Glutamatergic neuron (in vitro differentiated cells): ENCODE data around the gene PIGW. TPM values are rescaled to one million over a fixed set of nuclear protein-coding genes. Genes with fewer than 3 reads are reported as not detected.
"Not testable (repeated sequence)": the region's sequence is repeated elsewhere in the genome, so short reads cannot be mapped to it uniquely, and the experiment has no call there.

ENCODE experiments used
- DNase-seq: peaks from one replicate; pipeline ENCODE4 v3.0.0; 2022
- H3K27ac Mint-ChIP-seq: one replicate; pipeline ENCODE4 v1.8.0; 2020; ENCODE audit warnings: mild to moderate bottlenecking, mixed read lengths, inconsistent platforms; ENCODE audit not compliant: unreplicated experiment
- H3K27me3 Mint-ChIP-seq: one replicate; pipeline ENCODE4 v1.8.0; 2020; ENCODE audit warnings: mild to moderate bottlenecking, moderate library complexity, mixed read lengths, inconsistent platforms; ENCODE audit not compliant: unreplicated experiment
- H3K36me3 Mint-ChIP-seq: one replicate; pipeline ENCODE4 v1.8.0; 2020; ENCODE audit warnings: mild to moderate bottlenecking, mixed read lengths, inconsistent platforms; ENCODE audit not compliant: unreplicated experiment
- H3K4me1 Mint-ChIP-seq: one replicate; pipeline ENCODE4 v1.8.0; 2020; ENCODE audit warnings: mild to moderate bottlenecking, low read depth, mixed read lengths, inconsistent platforms; ENCODE audit not compliant: unreplicated experiment
- H3K4me3 Mint-ChIP-seq: one replicate; pipeline ENCODE4 v1.8.0; 2020; ENCODE audit warnings: mild to moderate bottlenecking, mixed read lengths, inconsistent platforms; ENCODE audit not compliant: unreplicated experiment
- H3K9me3 Mint-ChIP-seq: one replicate; pipeline ENCODE4 v1.8.0; 2020; ENCODE audit warnings: mild to moderate bottlenecking, moderate library complexity, mixed read lengths, inconsistent platforms; ENCODE audit not compliant: unreplicated experiment
- CTCF ChIP-seq: fragments of 200-600 bp; sonication (generic); IDR thresholded peaks from one replicate; pipeline ENCODE4 v1.5.0; 2021; ENCODE audit not compliant: partially characterized antibody, unreplicated experiment
- total RNA-seq: library from RNA; stranded (reverse); fragmentation: NEBNext Ultra II Directional; extraction: Animal tissue kit (Norgen Biotek cat#: 25700); gene quantifications from one replicate; pipeline ENCODE4 v1.2.1, GENCODE V29; 2021; ENCODE audit not compliant: unreplicated experiment

Gene PIGW
- total RNA-seq, 1 donor from 2014 or later = 10.6 TPM

- no peak for TF ChIP-seq CTCF
- Mint-ChIP-seq H3K4me3 (peak overlapping the region; percentile 15), H3K27me3 (peaks cover 15% of the 10 kb centered on the region), H3K4me1 (peaks cover 22% of the 10 kb centered on the region), H3K36me3 (peaks cover 6% of the 10 kb centered on the region), H3K9me3 (peaks cover 8% of the 10 kb centered on the region), H3K27ac (peak overlapping the region; percentile 52)
- DNase-seq = no peak
Observed at GRCh38 chr17:36504156-36504545, 30.6 kb upstream of the PIGW start.

- no peak for TF ChIP-seq CTCF
- no peak overlapping the region for H3K4me3 Mint-ChIP-seq
- H3K27ac Mint-ChIP-seq = peak overlapping the region; percentile 84
- peaks cover 15% of the 10 kb centered on the region for H3K27me3 Mint-ChIP-seq
- peaks cover 8% of the 10 kb centered on the region for H3K9me3 Mint-ChIP-seq
- peaks cover 6% of the 10 kb centered on the region for H3K36me3 Mint-ChIP-seq
- peaks cover 21% of the 10 kb centered on the region for H3K4me1 Mint-ChIP-seq
- peak; percentile 69 for DNase-seq
Observed at GRCh38 chr17:36505171-36505570, 29.6 kb upstream of the PIGW start.

GRCh38 chr17:36506249-36506826 is 28.4 kb upstream of the PIGW start:
- Mint-ChIP-seq H3K27me3 (peaks cover 19% of the 10 kb centered on the region), H3K4me1 (peaks cover 27% of the 10 kb centered on the region), H3K36me3 (peaks cover 6% of the 10 kb centered on the region), H3K9me3 (peaks cover 6% of the 10 kb centered on the region), H3K4me3 (no peak overlapping the region), H3K27ac (peak overlapping the region; percentile 84)
- TF ChIP-seq CTCF = no peak
- no peak for DNase-seq

GRCh38 chr17:36506831-36507230 is 28.0 kb upstream of the PIGW start:
- DNase-seq = no peak
- Mint-ChIP-seq H3K4me3 (no peak overlapping the region), H3K36me3 (peaks cover 6% of the 10 kb centered on the region), H3K27me3 (peaks cover 19% of the 10 kb centered on the region), H3K9me3 (peaks cover 4% of the 10 kb centered on the region), H3K4me1 (peaks cover 27% of the 10 kb centered on the region), H3K27ac (no peak overlapping the region)
- TF ChIP-seq CTCF = no peak

GRCh38 chr17:36507266-36507665 is 27.5 kb upstream of the PIGW start:
- Mint-ChIP-seq H3K27me3 (peaks cover 19% of the 10 kb centered on the region), H3K36me3 (peaks cover 5% of the 10 kb centered on the region), H3K27ac (no peak overlapping the region), H3K4me3 (no peak overlapping the region), H3K4me1 (peaks cover 27% of the 10 kb centered on the region), H3K9me3 (peaks cover 4% of the 10 kb centered on the region)
- DNase-seq = no peak
- no peak for TF ChIP-seq CTCF

- H3K9me3 Mint-ChIP-seq, H3K4me3 Mint-ChIP-seq, H3K36me3 Mint-ChIP-seq, DNase-seq, H3K27ac Mint-ChIP-seq: not testable (repeated sequence)
- peaks cover 18% of the 10 kb centered on the region for H3K27me3 Mint-ChIP-seq
- H3K4me1 Mint-ChIP-seq = peaks cover 25% of the 10 kb centered on the region
Observed at GRCh38 chr17:36508439-36508838, 26.3 kb upstream of the PIGW start.
